Measurements from ENCODE around the gene C16orf46. TPM values are rescaled to one million over a fixed set of nuclear protein-coding genes. Genes with fewer than 3 reads are reported as not detected.

Gene C16orf46
- total RNA-seq, result 1.6 TPM in 1 of 2 replicates, not detected in the other

GRCh38 chr16:81077076-81077940 lies at the start of gene C16orf46:
TSS of gene C16orf46 (minus strand) at chr16:81077238. CDS start at chr16:81063955, 13,283 bp downstream.

GRCh38 chr16:81095953-81096714 lies 19.1 kb upstream of the C16orf46 start, which contains the start of gene GCSH:
TSS of gene GCSH (minus strand) at chr16:81096395. CDS start at chr16:81096278, 117 bp downstream.

GRCh38 chr16:81035398-81035974 lies 41.6 kb downstream of the C16orf46 start, which contains the start of gene ATMIN:
TSS of gene ATMIN (plus strand) at chr16:81035842. CDS start at chr16:81035871, 29 bp downstream.

Other genes with a start within 250 kb of the C16orf46 start
- 54.3 and 56.2 TPM in 2 replicates for gene CMC2, start 70.4 kb downstream of the C16orf46 start, total RNA-seq
- 44.9 and 45.8 TPM in 2 replicates for gene CENPN, start 70.0 kb downstream of the C16orf46 start, total RNA-seq
- 18.7 and 21.4 TPM in 2 replicates for gene ATMIN, start 41.4 kb downstream of the C16orf46 start, total RNA-seq
- 32.1 and 34.2 TPM in 2 replicates for gene GCSH, start 19.2 kb upstream of the C16orf46 start, total RNA-seq
- not detected in 2 replicates for gene BCO1, start 161.5 kb upstream of the C16orf46 start, total RNA-seq
- 1.7 and 1.9 TPM in 2 replicates for gene GAN, start 237.7 kb upstream of the C16orf46 start, total RNA-seq

Measured in bronchus fibroblast of lung (primary cell).